Progenitor cell of endocrine pancreas (in vitro differentiated cells): Measurements from ENCODE around the gene DLGAP4. TPM values are rescaled to one million over a fixed set of nuclear protein-coding genes. Genes with fewer than 3 reads are reported as not detected.

Experiments
- DNase-seq: peaks from one replicate; pipeline ENCODE4 v3.0.0; 2021; ENCODE audit warnings: low spot score; ENCODE audit not compliant: unreplicated experiment
- H3K27ac Mint-ChIP-seq: 2 replicates; pipeline ENCODE4 v1.8.0; 2021; ENCODE audit warnings: mild to moderate bottlenecking, moderate library complexity, mixed read lengths
- H3K27me3 Mint-ChIP-seq: 2 replicates; pipeline ENCODE4 v1.8.0; 2021; ENCODE audit warnings: mixed read lengths
- H3K36me3 Mint-ChIP-seq: 2 replicates; pipeline ENCODE4 v1.8.0; 2022; ENCODE audit warnings: mixed read lengths; ENCODE audit not compliant: insufficient read depth
- H3K4me1 Mint-ChIP-seq: 2 replicates; pipeline ENCODE4 v1.8.0; 2021; ENCODE audit warnings: low read depth, mixed read lengths
- H3K4me3 Mint-ChIP-seq: 2 replicates; pipeline ENCODE4 v1.8.0; 2021; ENCODE audit warnings: low read depth, mild to moderate bottlenecking, moderate library complexity, mixed read lengths
- H3K9me3 Mint-ChIP-seq: 2 replicates; pipeline ENCODE4 v1.8.0; 2021; ENCODE audit warnings: low read depth, mixed read lengths
- total RNA-seq: library from RNA; stranded (reverse); gene quantifications from 2 replicates; pipeline ENCODE4 v1.2.1, GENCODE V29; 2021
- TF ChIP-seq, protein P1 (sequence below): fragments of 200-600 bp; sonication (generic); IDR thresholded peaks from one replicate; pipeline ENCODE4 v1.5.0; 2021; ENCODE audit warnings: antibody characterized with exemption, mild to moderate bottlenecking; ENCODE audit not compliant: unreplicated experiment

The DLGAP4 gene
- total RNA-seq, 1 donor from 2014 or later: 109 TPM

DNA sequence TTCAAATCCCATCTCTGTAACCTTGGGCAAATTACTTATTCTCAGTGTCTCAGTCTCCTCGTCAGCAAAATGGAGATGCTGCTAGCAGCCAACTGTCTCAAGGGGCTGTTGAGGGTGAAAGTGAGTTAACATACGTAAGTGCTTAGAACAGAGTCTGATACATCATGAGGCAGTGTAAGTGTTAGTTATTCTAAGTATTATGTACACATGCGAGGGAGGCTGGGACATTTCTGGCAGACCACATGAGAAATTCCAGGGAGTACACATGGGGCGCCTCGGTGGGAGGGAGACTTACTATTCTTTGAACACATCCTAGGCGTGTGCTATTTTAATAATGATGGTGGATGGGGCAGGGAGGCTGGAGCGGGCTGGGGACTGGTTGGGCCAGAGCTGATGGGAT lies 99.1 kb downstream of the DLGAP4 start:
- TF ChIP-seq, protein P1, sequence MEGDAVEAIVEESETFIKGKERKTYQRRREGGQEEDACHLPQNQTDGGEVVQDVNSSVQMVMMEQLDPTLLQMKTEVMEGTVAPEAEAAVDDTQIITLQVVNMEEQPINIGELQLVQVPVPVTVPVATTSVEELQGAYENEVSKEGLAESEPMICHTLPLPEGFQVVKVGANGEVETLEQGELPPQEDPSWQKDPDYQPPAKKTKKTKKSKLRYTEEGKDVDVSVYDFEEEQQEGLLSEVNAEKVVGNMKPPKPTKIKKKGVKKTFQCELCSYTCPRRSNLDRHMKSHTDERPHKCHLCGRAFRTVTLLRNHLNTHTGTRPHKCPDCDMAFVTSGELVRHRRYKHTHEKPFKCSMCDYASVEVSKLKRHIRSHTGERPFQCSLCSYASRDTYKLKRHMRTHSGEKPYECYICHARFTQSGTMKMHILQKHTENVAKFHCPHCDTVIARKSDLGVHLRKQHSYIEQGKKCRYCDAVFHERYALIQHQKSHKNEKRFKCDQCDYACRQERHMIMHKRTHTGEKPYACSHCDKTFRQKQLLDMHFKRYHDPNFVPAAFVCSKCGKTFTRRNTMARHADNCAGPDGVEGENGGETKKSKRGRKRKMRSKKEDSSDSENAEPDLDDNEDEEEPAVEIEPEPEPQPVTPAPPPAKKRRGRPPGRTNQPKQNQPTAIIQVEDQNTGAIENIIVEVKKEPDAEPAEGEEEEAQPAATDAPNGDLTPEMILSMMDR: no peak
- DNase-seq: no peak

DNA sequence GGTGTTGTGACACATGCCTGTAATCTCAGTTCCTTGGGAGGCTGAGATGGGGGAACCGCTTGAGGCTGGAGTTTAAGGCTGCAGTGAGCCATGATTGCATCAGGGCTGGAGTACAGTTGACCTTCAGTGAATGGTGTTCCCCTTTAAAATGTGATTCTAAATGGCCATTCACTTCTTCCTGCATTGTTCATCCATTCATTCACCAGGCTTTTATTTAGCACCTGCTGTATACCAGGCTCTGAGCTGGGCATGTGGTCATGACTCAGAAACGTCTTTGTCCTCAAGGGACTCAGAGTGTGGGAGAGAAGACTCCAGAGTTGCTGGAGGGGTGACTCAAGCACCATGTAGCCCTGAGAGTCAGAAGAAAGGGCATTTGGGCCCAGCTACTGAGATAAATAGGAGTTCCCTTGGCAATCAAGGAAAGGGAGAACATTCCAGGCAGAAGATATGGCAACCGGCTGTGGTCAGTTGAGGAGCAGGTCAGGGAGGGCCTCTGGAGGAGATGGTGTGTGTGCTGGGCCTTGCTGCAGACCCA lies 101.1 kb downstream of the DLGAP4 start:
- H3K9me3 Mint-ChIP-seq: no peaks in the 10 kb centered on the region
- TF ChIP-seq, protein P1: no peak
- DNase-seq: no peak
- H3K27ac Mint-ChIP-seq: no peak overlapping the region
- H3K4me1 Mint-ChIP-seq: no peaks in the 10 kb centered on the region
- H3K4me3 Mint-ChIP-seq: no peak overlapping the region
- no peaks in the 10 kb centered on the region for H3K36me3 Mint-ChIP-seq
- H3K27me3 Mint-ChIP-seq: peaks cover 22% of the 10 kb centered on the region

More for the DNA sequence above, 99.1 kb downstream of the DLGAP4 start:
- Mint-ChIP-seq H3K4me1 (no peaks in the 10 kb centered on the region), H3K4me3 (no peak overlapping the region), H3K36me3 (no peaks in the 10 kb centered on the region), H3K9me3 (no peaks in the 10 kb centered on the region), H3K27ac (no peak overlapping the region), H3K27me3 (peaks cover 35% of the 10 kb centered on the region)

DNA sequence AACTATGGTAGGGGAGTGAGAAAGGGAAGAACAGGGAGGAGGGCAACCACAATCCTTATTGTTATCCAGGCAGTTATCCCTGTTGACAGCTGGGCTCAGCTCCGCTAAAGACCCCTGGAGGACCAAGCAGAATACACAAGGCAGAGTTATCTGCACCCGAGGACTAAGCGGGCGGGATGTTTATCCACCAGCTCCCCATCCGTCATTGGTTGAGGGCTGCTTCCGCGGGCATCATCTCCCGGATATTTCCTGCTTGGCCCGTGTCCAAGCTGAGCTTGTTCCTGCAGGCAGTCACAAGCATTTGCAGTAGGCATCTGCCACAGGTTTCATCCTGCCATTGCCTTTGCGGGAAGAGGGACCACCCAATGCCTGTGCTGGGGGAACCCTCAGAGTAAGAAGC lies 102.1 kb downstream of the DLGAP4 start:
- Mint-ChIP-seq H3K27ac (no peak overlapping the region), H3K36me3 (no peaks in the 10 kb centered on the region), H3K27me3 (peaks cover 17% of the 10 kb centered on the region), H3K4me1 (no peaks in the 10 kb centered on the region), H3K4me3 (no peak overlapping the region), H3K9me3 (no peaks in the 10 kb centered on the region)
- TF ChIP-seq, protein P1: no peak
- DNase-seq: no peak

DNA sequence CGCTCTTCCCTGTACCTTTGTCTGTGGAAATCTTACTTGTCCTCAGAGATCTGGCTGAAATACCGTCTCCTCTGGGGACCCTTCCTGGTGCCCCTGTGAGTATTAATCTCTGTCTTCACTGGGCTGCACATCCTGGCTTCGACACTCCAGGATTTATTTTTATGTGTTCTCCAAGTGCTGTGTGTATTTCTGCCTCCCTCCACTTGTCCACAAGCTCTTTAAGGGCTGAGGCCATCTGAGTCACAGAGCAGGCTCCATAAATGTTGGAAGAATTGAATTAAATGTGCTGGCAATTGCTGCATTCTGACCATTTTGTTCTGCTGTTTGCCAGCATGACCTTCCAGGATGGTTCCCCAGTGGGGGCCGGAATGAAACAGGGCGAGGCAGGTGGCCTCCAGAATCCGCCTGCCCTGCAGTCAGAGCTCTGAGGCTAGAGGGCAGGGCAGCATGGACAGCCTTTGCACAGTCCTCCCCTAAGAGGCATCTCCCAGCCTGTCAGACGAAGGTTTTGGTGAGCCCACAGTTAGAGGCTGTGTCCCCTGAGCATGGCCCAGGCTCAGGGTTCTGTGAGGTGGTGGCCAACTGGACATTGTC lies 105.8 kb downstream of the DLGAP4 start:
- Mint-ChIP-seq H3K27ac (no peak overlapping the region), H3K9me3 (no peaks in the 10 kb centered on the region), H3K4me1 (no peaks in the 10 kb centered on the region), H3K27me3 (peaks cover 12% of the 10 kb centered on the region), H3K36me3 (no peaks in the 10 kb centered on the region), H3K4me3 (no peak overlapping the region)
- TF ChIP-seq, protein P1: no peak
- DNase-seq: no peak

DNA sequence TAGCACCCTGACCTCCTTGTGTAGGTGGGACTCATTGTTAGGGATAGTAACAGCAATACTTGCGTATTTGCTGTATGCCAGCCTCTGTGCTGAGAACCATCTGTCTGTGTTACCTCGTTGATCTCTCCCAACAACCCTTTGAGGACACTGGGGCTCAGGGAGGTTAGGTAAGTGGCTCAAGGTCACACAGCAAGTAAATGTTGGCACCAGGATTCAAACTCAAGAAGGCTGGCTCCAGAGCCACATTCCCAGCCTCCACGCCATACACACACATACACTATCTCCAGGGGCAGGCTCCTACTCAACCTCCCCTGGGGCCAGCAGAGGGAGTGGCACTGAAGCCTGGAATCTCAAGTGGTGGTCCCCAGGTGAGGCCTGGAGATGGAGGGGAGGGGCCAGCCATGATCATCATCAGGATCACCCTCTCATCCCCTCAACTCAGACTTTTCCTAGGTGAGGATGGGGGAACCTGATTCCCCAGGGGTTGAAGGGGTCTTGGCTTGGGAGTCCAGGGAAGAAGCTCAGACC lies 109.4 kb downstream of the DLGAP4 start:
- no peak for DNase-seq
- Mint-ChIP-seq H3K4me1 (no peaks in the 10 kb centered on the region), H3K36me3 (no peaks in the 10 kb centered on the region), H3K27me3 (peaks cover 3% of the 10 kb centered on the region), H3K4me3 (no peak overlapping the region), H3K27ac (no peak overlapping the region), H3K9me3 (no peaks in the 10 kb centered on the region)
- TF ChIP-seq, protein P1: no peak
